ENCODE results near the gene TSPAN32. TPM values are rescaled to one million over a fixed set of nuclear protein-coding genes. Genes with fewer than 3 reads are reported as not detected.
"Not testable (repeated sequence)": the region's sequence is repeated elsewhere in the genome, so short reads cannot be mapped to it uniquely, and the experiment has no call there.

The TSPAN32 gene
- polyA plus RNA-seq, 1 donor from 2014 or later = 7.1 TPM

GRCh38 chr11:2271327-2272227 is 30.2 kb upstream of the TSPAN32 start:
- peak overlapping the region; percentile 48 to 81 (median 75) for H3K4me3 Mint-ChIP-seq
- H3K9me3 Mint-ChIP-seq = no peaks in the 10 kb centered on the region
- peaks cover 6 to 9% (median 8%) of the 10 kb centered on the region in 3 donors for H3K4me1 Mint-ChIP-seq
- H3K36me3 Mint-ChIP-seq = no peaks in the 10 kb centered on the region
- H3K27me3 Mint-ChIP-seq = peaks cover 8% of the 10 kb centered on the region
- H3K27ac Mint-ChIP-seq = peak overlapping the region in 1 of 3 donors; percentile 88

GRCh38 chr11:2272228-2272945 is 29.4 kb upstream of the TSPAN32 start:
- Mint-ChIP-seq H3K27me3 (peaks cover 11% of the 10 kb centered on the region), H3K9me3 (no peaks in the 10 kb centered on the region), H3K36me3 (peaks cover 1% of the 10 kb centered on the region), H3K27ac (peak overlapping the region in 2 of 3 donors; percentile 53 to 88), H3K4me3 (peak overlapping the region in 2 of 4 donors; percentile 9 to 77), H3K4me1 (peaks cover 6% of the 10 kb centered on the region in 3 donors)

GRCh38 chr11:2272946-2273280 is 28.9 kb upstream of the TSPAN32 start:
- peaks cover 2% of the 10 kb centered on the region for H3K36me3 Mint-ChIP-seq
- H3K27me3 Mint-ChIP-seq = peaks cover 11% of the 10 kb centered on the region
- H3K4me3 Mint-ChIP-seq = peak overlapping the region in 1 of 4 donors; percentile 77
- peaks cover 6% of the 10 kb centered on the region in 3 donors for H3K4me1 Mint-ChIP-seq
- peak overlapping the region in 1 of 3 donors; percentile 53 for H3K27ac Mint-ChIP-seq
- no peaks in the 10 kb centered on the region for H3K9me3 Mint-ChIP-seq

GRCh38 chr11:2273311-2273710 is 28.5 kb upstream of the TSPAN32 start:
- Mint-ChIP-seq H3K9me3 (no peaks in the 10 kb centered on the region), H3K27me3 (peaks cover 11% of the 10 kb centered on the region), H3K4me3 (peak overlapping the region in 1 of 4 donors; percentile 77), H3K27ac (peak overlapping the region in 1 of 3 donors; percentile 15), H3K4me1 (peaks cover 4 to 6% (median 5%) of the 10 kb centered on the region in 3 donors), H3K36me3 (peaks cover 2% of the 10 kb centered on the region)

GRCh38 chr11:2273771-2274170 is 28.0 kb upstream of the TSPAN32 start:
- peaks cover 0 to under 1% (median 0%) of the 10 kb centered on the region in 3 donors for H3K9me3 Mint-ChIP-seq
- H3K27ac Mint-ChIP-seq = peak overlapping the region in 1 of 3 donors; percentile 32
- peak overlapping the region in 1 of 4 donors; percentile 77 for H3K4me3 Mint-ChIP-seq
- H3K36me3 Mint-ChIP-seq = peaks cover 2% of the 10 kb centered on the region
- peaks cover under 1 to 3% (median 1%) of the 10 kb centered on the region in 3 donors for H3K4me1 Mint-ChIP-seq
- H3K27me3 Mint-ChIP-seq = peaks cover 11% of the 10 kb centered on the region

- H3K4me3 Mint-ChIP-seq = peak overlapping the region in 1 of 4 donors; percentile 39
- H3K27me3 Mint-ChIP-seq = peaks cover 9% of the 10 kb centered on the region
Measured at GRCh38 chr11:2275334-2276279, 26.2 kb upstream of the TSPAN32 start.

GRCh38 chr11:2276280-2277007 is 25.4 kb upstream of the TSPAN32 start:
- Mint-ChIP-seq H3K9me3 (peaks cover 2 to 14% (median 4%) of the 10 kb centered on the region in 3 donors), H3K36me3 (peaks cover 2% of the 10 kb centered on the region), H3K4me1 (peaks cover 0 to 5% (median 0%) of the 10 kb centered on the region in 3 donors), H3K4me3 (no peak overlapping the region), H3K27ac (no peak overlapping the region), H3K27me3 (peaks cover 8% of the 10 kb centered on the region)

More at GRCh38 chr11:2275334-2276279, 26.2 kb upstream of the TSPAN32 start:
- Mint-ChIP-seq H3K36me3 (peaks cover 2% of the 10 kb centered on the region), H3K4me1 (peaks cover 0 to 5% (median 0%) of the 10 kb centered on the region in 3 donors), H3K9me3 (peaks cover 2 to 14% (median 4%) of the 10 kb centered on the region in 3 donors), H3K27ac (no peak overlapping the region)

- Mint-ChIP-seq H3K27ac (no peak overlapping the region), H3K4me3 (no peak overlapping the region), H3K4me1 (peaks cover 0 to 2% (median 0%) of the 10 kb centered on the region in 3 donors), H3K36me3 (peaks cover 2% of the 10 kb centered on the region), H3K27me3 (peaks cover 4% of the 10 kb centered on the region), H3K9me3 (peaks cover 2 to 16% (median 6%) of the 10 kb centered on the region in 3 donors)
Measured at GRCh38 chr11:2277008-2277346, 24.8 kb upstream of the TSPAN32 start.

GRCh38 chr11:2277933-2278523 is 23.8 kb upstream of the TSPAN32 start:
- Mint-ChIP-seq H3K4me1 (peaks cover 0 to 2% (median 0%) of the 10 kb centered on the region in 3 donors), H3K27ac (peak overlapping the region in 1 of 3 donors; percentile 26), H3K9me3 (peaks cover 5 to 21% (median 10%) of the 10 kb centered on the region in 3 donors), H3K4me3 (no peak overlapping the region), H3K36me3 (peaks cover 2% of the 10 kb centered on the region), H3K27me3 (peaks cover 4% of the 10 kb centered on the region)

GRCh38 chr11:2280208-2280607 is 21.6 kb upstream of the TSPAN32 start:
- H3K9me3 Mint-ChIP-seq = peaks cover 5 to 21% (median 14%) of the 10 kb centered on the region in 3 donors
- peaks cover 2% of the 10 kb centered on the region for H3K36me3 Mint-ChIP-seq
- no peak overlapping the region for H3K4me3 Mint-ChIP-seq
- H3K4me1 Mint-ChIP-seq = peaks cover 0 to 2% (median 0%) of the 10 kb centered on the region in 3 donors
- peaks cover 9% of the 10 kb centered on the region for H3K27me3 Mint-ChIP-seq
- H3K27ac Mint-ChIP-seq = no peak overlapping the region

- peaks cover 18% of the 10 kb centered on the region for H3K27me3 Mint-ChIP-seq
- not testable (repeated sequence) for H3K4me1 Mint-ChIP-seq, H3K27ac Mint-ChIP-seq, H3K4me3 Mint-ChIP-seq, H3K36me3 Mint-ChIP-seq
- peaks cover 2 to 11% (median 7%) of the 10 kb centered on the region in 3 donors for H3K9me3 Mint-ChIP-seq
Measured at GRCh38 chr11:2286350-2286749, 15.5 kb upstream of the TSPAN32 start.

- no peak overlapping the region for H3K4me3 Mint-ChIP-seq
- H3K27ac Mint-ChIP-seq = no peak overlapping the region
- H3K27me3 Mint-ChIP-seq = peaks cover 18% of the 10 kb centered on the region
- H3K36me3 Mint-ChIP-seq = peaks cover 2% of the 10 kb centered on the region
- peaks cover 2 to 8% (median 4%) of the 10 kb centered on the region in 3 donors for H3K9me3 Mint-ChIP-seq
- peaks cover 0 to 6% (median 0%) of the 10 kb centered on the region in 3 donors for H3K4me1 Mint-ChIP-seq
Measured at GRCh38 chr11:2287091-2287490, 14.7 kb upstream of the TSPAN32 start.

GRCh38 chr11:2289350-2289749 is 12.5 kb upstream of the TSPAN32 start:
- Mint-ChIP-seq H3K4me1 (peaks cover 0 to 6% (median 2%) of the 10 kb centered on the region in 3 donors), H3K36me3 (peaks cover 2% of the 10 kb centered on the region), H3K4me3 (no peak overlapping the region), H3K27ac (no peak overlapping the region), H3K9me3 (no peaks in the 10 kb centered on the region), H3K27me3 (peaks cover 14% of the 10 kb centered on the region)
